ENCODE measurements around the gene FUT2. TPM values are rescaled to one million over a fixed set of nuclear protein-coding genes. Genes with fewer than 3 reads are reported as not detected.

Gene FUT2
- total RNA-seq, 2 donors from 2014 or later: 125 to 141 TPM

DNA sequence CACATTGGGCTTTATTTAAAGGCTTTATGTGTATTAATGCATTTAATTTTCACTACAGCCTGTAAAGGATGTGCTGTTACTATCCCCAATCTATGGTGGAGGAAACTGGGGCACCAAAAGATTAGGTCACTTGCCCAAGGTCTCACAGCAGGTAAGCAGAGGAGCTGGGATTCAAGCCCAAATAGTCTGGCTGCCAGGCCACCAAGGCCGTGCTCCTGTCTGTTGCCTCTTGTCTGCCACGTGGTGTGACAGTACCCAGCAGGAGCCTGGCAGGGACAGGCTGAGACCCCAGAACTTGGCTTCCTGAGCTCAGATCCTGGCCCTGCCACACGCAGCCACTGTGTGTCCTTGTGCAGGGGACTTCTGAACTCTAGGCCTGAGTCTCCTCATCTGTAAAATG lies 27.4 kb upstream of the FUT2 start:
- H3K4me1 ChIP-seq: no peaks in the 10 kb centered on the region
- DNase-seq: no peak
- no peaks in the 10 kb centered on the region for H3K9me3 ChIP-seq
- no peak overlapping the region for H3K4me3 ChIP-seq
- H3K36me3 ChIP-seq: no peaks in the 10 kb centered on the region
- intact Hi-C loops (cut with DNase I): no loop called here
- H3K27ac ChIP-seq: no peak overlapping the region
- H3K9ac ChIP-seq (ENCODE audit: low read depth in 2 of 2, low read length in 2 of 2): no peak overlapping the region
- H3K27me3 ChIP-seq: no peaks in the 10 kb centered on the region
- TF ChIP-seq, protein P1, sequence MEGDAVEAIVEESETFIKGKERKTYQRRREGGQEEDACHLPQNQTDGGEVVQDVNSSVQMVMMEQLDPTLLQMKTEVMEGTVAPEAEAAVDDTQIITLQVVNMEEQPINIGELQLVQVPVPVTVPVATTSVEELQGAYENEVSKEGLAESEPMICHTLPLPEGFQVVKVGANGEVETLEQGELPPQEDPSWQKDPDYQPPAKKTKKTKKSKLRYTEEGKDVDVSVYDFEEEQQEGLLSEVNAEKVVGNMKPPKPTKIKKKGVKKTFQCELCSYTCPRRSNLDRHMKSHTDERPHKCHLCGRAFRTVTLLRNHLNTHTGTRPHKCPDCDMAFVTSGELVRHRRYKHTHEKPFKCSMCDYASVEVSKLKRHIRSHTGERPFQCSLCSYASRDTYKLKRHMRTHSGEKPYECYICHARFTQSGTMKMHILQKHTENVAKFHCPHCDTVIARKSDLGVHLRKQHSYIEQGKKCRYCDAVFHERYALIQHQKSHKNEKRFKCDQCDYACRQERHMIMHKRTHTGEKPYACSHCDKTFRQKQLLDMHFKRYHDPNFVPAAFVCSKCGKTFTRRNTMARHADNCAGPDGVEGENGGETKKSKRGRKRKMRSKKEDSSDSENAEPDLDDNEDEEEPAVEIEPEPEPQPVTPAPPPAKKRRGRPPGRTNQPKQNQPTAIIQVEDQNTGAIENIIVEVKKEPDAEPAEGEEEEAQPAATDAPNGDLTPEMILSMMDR (IDR thresholded peaks at IDR 0.05): no peak

DNA sequence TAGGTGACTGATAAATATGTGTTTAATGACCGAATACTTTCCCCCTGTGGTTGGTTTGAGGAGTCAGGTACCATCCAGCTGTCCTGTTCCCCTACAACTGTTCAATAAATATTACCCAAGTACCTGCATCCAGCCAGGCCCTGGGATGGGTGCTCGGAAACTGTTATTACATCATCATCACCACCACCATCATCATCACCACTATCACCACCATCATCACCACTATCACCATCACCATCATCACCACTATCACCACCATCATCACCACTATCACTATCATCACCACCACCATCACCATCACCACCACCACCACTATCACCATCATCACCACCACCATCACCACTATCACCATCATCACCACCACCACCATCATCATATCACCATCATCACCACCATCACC lies 27.0 kb upstream of the FUT2 start:
- TF ChIP-seq, protein P1 (IDR thresholded peaks at IDR 0.05): no peak
- no peaks in the 10 kb centered on the region for H3K27me3 ChIP-seq
- H3K27ac ChIP-seq: no peak overlapping the region
- H3K4me1 ChIP-seq: no peaks in the 10 kb centered on the region
- intact Hi-C loops (cut with DNase I): no loop called here
- no peak overlapping the region for H3K4me3 ChIP-seq
- H3K36me3 ChIP-seq: no peaks in the 10 kb centered on the region
- H3K9me3 ChIP-seq: no peaks in the 10 kb centered on the region
- no peak overlapping the region for H3K9ac ChIP-seq (ENCODE audit: low read depth in 2 of 2, low read length in 2 of 2)
- no peak for DNase-seq

- Histone ChIP-seq H3K27me3 (no peaks in the 10 kb centered on the region), H3K9me3 (no peaks in the 10 kb centered on the region), H3K4me3 (no peak overlapping the region), H3K9ac (ENCODE audit: low read depth in 2 of 2, low read length in 2 of 2) (no peak overlapping the region), H3K4me1 (no peaks in the 10 kb centered on the region), H3K36me3 (no peaks in the 10 kb centered on the region), H3K27ac (no peak overlapping the region)
- no peak for DNase-seq
- TF ChIP-seq, protein P1 (IDR thresholded peaks at IDR 0.05): no peak
- intact Hi-C loops (cut with DNase I): no loop called here
These were observed 25.7 kb upstream of the FUT2 start for GRCh38 chr19:48669903-48670668.

DNA sequence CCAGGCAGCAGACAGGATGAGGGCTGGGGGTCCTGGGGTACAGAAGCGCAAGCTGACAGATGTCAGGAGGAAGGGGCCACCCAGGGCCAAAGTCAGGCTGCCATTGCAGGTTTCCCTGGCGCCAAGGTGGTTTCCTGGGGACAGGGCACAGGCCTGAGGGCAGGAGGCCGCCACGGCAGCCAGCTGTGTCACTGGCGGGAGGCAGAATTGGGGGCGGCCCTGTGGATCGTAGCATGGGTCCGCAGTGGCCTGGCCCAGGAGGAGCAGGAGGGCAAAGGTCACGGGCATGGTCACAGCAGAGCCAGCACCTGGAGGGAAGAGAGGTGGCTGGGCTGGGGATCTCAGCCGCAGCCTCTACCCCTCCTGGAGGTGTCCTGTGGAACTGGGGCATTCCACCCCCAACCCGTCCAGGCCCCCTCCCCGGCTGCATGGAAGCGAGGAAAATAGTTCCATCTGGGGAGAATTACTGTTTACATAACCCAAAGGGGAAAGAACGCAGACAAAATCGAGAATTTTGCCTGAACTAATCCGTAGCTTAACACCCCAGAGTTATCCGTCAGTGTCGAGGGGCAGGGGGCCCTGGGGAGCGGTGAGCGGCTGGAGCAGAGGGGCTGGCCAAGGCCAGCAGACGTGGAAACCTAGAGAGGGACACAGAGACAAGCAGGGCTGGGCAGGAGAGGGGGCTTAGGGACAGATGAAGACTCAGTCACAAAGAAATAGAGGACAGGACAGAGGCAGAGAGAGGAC lies 24.9 kb upstream of the FUT2 start:
- no peak for DNase-seq
- Histone ChIP-seq H3K27me3 (no peaks in the 10 kb centered on the region), H3K9me3 (no peaks in the 10 kb centered on the region), H3K4me1 (no peaks in the 10 kb centered on the region), H3K27ac (no peak overlapping the region), H3K4me3 (no peak overlapping the region), H3K36me3 (no peaks in the 10 kb centered on the region), H3K9ac (ENCODE audit: low read depth in 2 of 2, low read length in 2 of 2) (no peak overlapping the region)
- intact Hi-C loops (cut with DNase I): no loop called here
- TF ChIP-seq, protein P1 (IDR thresholded peaks at IDR 0.05): no peak

DNA sequence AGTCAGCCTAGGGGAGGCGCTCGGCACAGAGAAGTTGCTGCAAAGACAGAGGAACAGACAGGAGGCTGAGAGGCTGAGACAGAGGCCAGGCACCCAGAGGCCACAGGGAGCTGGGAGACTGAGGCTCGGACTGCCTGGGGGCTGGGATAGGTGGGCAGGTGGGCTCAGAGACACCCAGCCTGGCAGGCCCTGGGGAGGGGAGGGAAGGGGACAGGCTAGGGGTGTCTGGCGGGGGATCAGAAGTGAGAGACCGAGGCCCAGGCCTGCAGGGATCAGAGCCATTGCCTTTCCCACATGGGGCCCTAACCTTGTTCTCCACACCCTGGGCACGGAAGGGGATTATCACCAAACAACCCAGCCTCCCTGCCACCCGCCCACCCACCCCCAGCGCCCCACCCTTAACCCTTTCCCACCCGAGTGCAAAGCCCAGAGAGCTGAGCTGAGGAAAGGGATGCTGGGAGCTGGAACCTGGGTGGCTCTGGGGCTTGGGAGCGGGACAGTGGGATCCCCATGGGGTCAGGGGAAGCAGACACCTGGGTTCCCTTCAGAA lies 24.2 kb upstream of the FUT2 start:
- Histone ChIP-seq H3K4me3 (no peak overlapping the region), H3K9me3 (no peaks in the 10 kb centered on the region), H3K4me1 (no peaks in the 10 kb centered on the region), H3K27me3 (no peaks in the 10 kb centered on the region), H3K9ac (ENCODE audit: low read depth in 2 of 2, low read length in 2 of 2) (no peak overlapping the region), H3K27ac (no peak overlapping the region), H3K36me3 (no peaks in the 10 kb centered on the region)
- TF ChIP-seq, protein P1 (IDR thresholded peaks at IDR 0.05): no peak
- DNase-seq: no peak
- intact Hi-C loops (cut with DNase I): no loop called here

Measured in colonic mucosa (tissue), 4 donors.